Hematopoietic multipotent progenitor cell treated with erythropoietin and hydrocortisone succinate and interleukin-3 and kit ligand, for 15 days (in vitro differentiated cells): ENCODE results near the gene DPAGT1.
"Not testable (repeated sequence)": the region's sequence is repeated elsewhere in the genome, so short reads cannot be mapped to it uniquely, and the experiment has no call there.

ENCODE experiments used
- DNase-seq: peaks from one replicate; pipeline ENCODE4 v3.0.0-alpha.2; 2015; ENCODE audit warnings: low spot score

Gene DPAGT1

GRCh38 chr11:119093942-119094815, 7.5 kb downstream of the DPAGT1 start:
- DNase-seq: peak; percentile 76

- no peak for DNase-seq
These were observed 8.5 kb downstream of the DPAGT1 start for GRCh38 chr11:119092880-119093842.

DNA sequence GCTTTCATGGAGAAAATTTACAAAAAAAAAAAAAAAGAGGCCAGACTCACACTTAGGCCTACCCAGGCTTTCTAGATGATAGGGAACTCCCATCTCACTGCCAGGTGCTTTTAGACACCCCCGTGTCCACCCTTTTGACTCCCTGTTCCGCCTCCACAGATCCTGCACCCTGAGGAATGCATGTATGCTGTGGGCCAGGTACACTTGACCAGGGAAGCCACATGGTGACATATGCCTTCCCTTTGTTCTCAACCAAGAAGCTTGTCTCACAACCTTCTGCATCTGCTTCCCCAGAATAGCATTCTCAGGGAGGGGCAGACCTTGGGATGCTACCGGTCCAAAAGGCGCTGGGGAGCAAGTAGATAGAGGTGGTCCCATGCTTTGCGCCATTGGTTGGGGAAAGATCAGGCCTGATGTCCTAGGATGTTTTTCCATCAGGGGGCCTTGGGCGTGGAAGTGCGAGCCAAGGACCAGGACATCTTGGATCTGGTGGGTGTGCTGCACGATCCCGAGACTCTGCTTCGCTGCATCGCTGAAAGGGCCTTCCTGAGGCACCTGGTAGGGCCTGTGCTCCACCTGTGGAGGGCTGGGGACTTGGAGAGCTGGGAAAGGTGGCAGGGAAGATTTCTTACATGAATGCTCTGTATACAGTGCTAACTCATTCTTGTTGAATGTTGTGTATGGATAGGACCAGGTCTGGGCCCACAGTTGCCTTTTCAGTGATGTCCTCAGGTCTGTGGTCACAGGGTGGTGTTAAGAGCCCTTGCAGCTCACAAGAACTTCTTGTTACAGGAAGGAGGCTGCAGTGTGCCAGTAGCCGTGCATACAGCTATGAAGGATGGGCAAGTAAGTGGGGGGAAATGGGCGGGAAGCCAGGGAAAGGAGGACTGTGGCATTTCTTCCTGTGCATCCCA, 9.4 kb downstream of the DPAGT1 start:
- peak; percentile 56 for DNase-seq

- peak; percentile 50 for DNase-seq
These were observed 10.5 kb downstream of the DPAGT1 start for GRCh38 chr11:119091178-119091577.

DNA sequence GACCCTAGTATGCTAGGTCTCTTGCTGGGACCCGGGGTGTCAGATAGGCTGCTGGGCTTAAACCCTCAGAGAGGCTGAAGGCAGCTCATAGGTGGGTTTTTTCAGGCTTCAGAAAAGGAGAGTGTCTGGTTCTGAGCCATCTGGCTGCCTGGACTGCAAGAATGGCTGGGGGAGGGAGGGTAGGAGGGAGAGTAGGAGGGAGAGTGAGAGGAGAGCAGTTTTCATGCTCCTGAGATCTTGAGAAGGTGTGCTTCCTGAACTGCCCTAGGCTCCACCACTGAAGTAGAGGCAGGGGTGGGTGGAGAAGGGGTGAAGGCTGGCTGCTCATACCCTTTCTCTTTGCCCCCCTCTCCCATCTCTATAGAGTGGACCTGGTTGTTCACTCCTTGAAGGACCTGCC, 12.3 kb downstream of the DPAGT1 start:
- DNase-seq: peak; percentile 60

DNA sequence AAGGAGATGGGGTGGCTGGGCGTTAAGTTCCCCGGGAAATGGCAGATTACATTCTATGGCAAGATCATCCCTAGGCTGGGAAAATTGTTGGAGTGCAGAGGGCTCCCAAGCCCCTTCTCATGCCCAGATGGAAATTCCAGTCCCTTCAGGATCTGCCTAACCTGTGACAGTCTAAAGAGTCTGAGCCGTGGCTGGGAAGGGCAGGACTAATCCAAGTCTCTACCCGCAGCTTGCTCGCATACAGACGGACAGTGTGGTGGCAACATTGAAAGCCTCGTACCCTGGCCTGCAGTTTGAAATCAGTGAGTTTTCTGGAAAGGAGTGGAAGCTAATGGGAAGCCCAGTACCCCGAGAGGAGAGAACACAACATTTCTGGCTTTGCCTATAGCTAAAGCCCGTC, 13.2 kb downstream of the DPAGT1 start:
- DNase-seq: peak; percentile 50

- peak; percentile 98 for DNase-seq
These were observed 13.9 kb downstream of the DPAGT1 start for GRCh38 chr11:119087747-119088241.

- DNase-seq: peak; percentile 74
These were observed 14.5 kb downstream of the DPAGT1 start for GRCh38 chr11:119087123-119087522.

DNA sequence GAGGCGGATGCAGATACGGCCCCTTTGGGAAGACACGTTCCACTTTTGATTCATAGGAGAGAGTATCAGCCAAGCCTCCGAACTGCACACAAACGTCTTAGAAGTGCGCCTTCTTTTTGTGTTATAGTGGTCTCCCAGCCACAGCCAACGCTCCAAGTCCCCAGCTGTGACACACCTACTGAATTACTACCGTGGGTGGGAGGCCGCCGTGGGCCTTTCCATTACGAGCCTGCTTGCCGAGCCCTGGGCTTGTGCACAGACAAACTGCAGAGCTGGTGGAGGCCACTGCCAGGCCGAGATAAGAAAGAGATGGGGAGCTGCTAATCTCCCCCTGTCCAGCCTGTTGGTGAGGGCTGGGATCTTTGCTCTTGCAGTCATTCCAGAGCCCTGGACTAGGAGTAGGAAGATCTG, 16.2 kb downstream of the DPAGT1 start:
- DNase-seq: peak; percentile 91

- DNase-seq: peak; percentile 95
These were observed 16.8 kb downstream of the DPAGT1 start, which contains the start of gene HMBS for GRCh38 chr11:119084663-119085436. HMBS (plus strand) TSS chr11:119084881; CDS start chr11:119085034, 153 bp downstream.

- DNase-seq: no peak
These were observed 19.9 kb downstream of the DPAGT1 start for GRCh38 chr11:119081682-119082260.

- no peak for DNase-seq
These were observed 22.8 kb downstream of the DPAGT1 start for GRCh38 chr11:119078675-119079420.

DNA sequence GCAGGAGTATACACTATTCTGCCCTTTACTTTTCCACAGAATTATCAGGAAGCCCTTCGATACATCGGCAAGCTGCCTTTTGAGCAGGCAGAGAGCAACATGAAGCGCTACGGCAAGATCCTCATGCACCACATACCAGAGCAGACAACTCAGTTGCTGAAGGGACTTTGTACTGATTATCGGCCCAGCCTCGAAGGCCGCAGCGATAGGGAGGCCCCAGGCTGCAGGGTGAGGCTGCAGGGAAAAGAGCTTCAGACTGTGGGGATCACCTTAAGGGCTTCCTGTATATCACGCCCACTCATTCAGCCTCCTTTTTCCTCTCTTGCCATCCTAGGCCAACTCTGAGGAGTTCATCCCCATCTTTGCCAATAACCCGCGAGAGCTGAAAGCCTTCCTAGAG, 23.8 kb downstream of the DPAGT1 start:
- no peak for DNase-seq

DNA sequence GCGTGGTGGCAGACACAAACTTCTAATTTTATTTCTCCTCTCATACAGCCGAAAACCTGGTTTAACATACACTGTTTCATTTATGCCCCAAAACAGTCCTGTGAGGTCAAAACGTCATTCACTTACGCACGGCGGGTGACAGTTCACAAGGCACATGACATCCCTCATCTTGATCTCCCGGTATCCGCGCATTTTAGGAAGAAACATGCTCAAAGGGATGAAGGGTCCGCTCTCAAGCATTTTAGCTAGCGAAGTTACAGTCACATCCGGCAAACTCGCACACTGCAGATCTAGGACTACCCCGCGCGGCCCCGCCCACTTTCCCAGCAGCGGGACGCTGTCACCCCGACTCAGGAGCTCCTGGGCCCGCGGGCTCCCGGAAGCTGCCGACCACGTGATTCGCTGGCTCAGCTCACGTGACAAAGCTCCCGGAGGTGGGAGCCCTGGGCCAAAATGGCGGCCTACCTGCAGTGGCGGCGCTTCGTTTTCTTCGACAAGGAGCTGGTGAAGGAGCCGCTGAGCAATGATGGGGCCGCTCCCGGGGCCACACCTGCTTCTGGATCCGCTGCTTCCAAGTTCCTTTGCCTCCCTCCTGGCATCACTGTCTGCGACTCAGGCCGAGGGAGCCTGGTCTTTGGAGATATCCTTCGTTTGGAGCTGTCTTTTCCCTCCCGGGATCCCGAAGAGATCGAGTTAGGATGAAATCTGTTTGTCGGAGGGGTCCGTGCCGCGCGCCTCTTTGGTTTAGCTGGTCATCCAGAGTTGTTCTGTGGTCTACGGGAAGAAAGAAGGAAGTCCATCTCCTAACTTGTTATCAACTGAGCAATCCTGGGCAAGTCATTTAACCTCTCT, 34.1 kb downstream of the DPAGT1 start, which contains the start of gene VPS11:
TSS of gene VPS11 (plus strand) at position 448 of the 852 bp plus-strand sequence. CDS start at position 454, 6 bp downstream.
- DNase-seq: peak; percentile 98

- peak; percentile 82 for DNase-seq
These were observed 36.3 kb downstream of the DPAGT1 start for GRCh38 chr11:119065369-119065768.

DNA sequence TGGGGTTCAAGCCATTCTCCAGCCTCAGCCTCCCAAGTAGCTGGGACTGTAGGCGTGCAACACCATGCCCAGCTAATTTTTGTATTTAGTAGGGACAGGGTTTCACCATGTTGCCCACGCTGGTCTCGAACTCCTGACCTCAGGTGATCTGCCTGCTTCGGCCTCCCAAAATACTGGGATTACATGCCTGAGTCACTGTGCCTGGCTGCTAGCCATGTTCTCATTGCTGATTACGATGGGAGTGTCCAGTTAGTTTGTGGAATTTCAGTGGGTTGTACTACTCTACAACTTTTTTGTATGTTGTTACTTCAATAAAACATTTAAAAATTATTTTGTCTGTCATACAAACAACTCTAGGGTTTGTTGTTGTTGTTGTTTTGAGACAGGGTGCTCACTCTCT, 38.9 kb downstream of the DPAGT1 start:
- peak; percentile 84 for DNase-seq

- DNase-seq: no peak
These were observed 40.4 kb downstream of the DPAGT1 start for GRCh38 chr11:119061256-119061655.

DNA sequence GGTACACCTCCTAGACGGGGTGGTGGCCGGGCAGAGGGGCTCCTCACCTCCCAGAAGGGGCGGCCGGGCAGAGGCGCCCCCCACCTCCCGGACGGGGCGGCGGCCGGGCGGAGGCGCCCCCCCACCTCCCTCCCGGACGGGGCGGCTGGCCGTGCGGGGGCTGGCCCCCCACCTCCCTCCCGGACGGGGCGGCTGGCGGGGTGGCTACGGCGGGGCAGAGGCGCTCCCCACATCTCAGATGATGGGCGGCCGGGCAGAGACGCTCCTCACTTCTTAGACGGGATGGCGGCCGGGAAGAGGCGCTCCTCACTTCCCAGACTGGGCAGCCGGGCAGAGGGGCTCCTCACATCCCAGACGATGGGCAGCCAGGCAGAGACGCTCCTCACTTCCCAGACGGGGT, 42.5 kb downstream of the DPAGT1 start:
- DNase-seq: not testable (repeated sequence)
